Measurements from ENCODE around the gene SHB.

Gene SHB

GRCh38 chr9:37989701-37990100, 79.3 kb downstream of the SHB start:
- no peak overlapping the region for H4K5ac ChIP-seq (ENCODE audit: low read length)

DNA sequence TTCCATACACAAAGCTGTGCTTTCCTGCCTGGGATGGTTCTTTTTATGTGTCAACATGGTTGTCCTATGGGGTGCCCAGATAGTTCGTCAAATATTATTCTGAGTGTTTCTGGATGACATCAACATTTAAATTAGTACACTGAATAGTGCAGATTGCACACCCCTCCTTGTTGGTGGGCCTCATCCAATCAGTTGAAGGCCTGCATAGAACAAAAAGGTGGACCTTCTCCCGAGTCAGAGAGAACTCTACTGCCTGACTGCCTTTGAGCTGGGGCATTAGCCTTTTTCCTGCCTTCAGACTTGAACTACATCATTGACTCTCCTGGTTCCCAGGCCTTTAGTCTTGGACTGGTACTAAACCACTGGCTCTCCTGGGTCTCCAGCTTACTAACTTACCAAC, 80.4 kb downstream of the SHB start:
- peaks cover 1% of the 10 kb centered on the region for H3K36me3 ChIP-seq (ENCODE audit: control insufficient read depth, insufficient read depth, low read length)
- H3K79me1 ChIP-seq (ENCODE audit: low read length): peaks cover 44% of the 10 kb centered on the region
- no peak overlapping the region for H3K4me3 ChIP-seq (ENCODE audit: low read length)
- H3K27me3 ChIP-seq (ENCODE audit: insufficient read depth, low read length, poor library complexity): no peaks in the 10 kb centered on the region
- H2BK120ac ChIP-seq (ENCODE audit: low read depth, low read length): no peak overlapping the region
- no peak for DNase-seq
- H3K27ac ChIP-seq (ENCODE audit: low read depth, low read length): no peak overlapping the region
- no peak overlapping the region for H3K9ac ChIP-seq (ENCODE audit: low read length)
- H2AK5ac ChIP-seq (ENCODE audit: low read length): no peak overlapping the region
- no peak overlapping the region for H4K5ac ChIP-seq (ENCODE audit: low read length)
- H3K4ac ChIP-seq (ENCODE audit: low read depth, low read length): no peak overlapping the region
- H3K4me2 ChIP-seq (ENCODE audit: low read length): no peak overlapping the region
- H2BK15ac ChIP-seq (replicated peaks; ENCODE audit: low read depth): no peak overlapping the region
- H3K23ac ChIP-seq (ENCODE audit: low read length): no peak overlapping the region
- no peaks in the 10 kb centered on the region for H3K4me1 ChIP-seq (ENCODE audit: control insufficient read depth, low read depth, low read length)
- no peak overlapping the region for H3K18ac ChIP-seq (ENCODE audit: low read length)
- no peak overlapping the region for H3K56ac ChIP-seq (ENCODE audit: low read length)
- H4K8ac ChIP-seq (ENCODE audit: low read depth, low read length): no peak overlapping the region
- WGBS (ENCODE audit: extremely low coverage, insufficient coverage, low lambda C conversion rate): no CpG with 5 or more reads among the region's 2 CpGs
- peaks cover 31% of the 10 kb centered on the region for H3K79me2 ChIP-seq (ENCODE audit: control insufficient read depth, insufficient read depth, low read length)
- no peak overlapping the region for H2BK5ac ChIP-seq (ENCODE audit: low read length)

More at GRCh38 chr9:37989701-37990100, 79.3 kb downstream of the SHB start:
- Histone ChIP-seq H2BK15ac (replicated peaks; ENCODE audit: low read depth) (no peak overlapping the region), H3K4me1 (ENCODE audit: control insufficient read depth, low read depth, low read length) (no peaks in the 10 kb centered on the region), H3K9ac (ENCODE audit: low read length) (no peak overlapping the region), H3K79me2 (ENCODE audit: control insufficient read depth, insufficient read depth, low read length) (peaks cover 36% of the 10 kb centered on the region), H2AK5ac (ENCODE audit: low read length) (no peak overlapping the region), H3K79me1 (ENCODE audit: low read length) (peaks cover 40% of the 10 kb centered on the region), H3K18ac (ENCODE audit: low read length) (no peak overlapping the region), H2BK5ac (ENCODE audit: low read length) (no peak overlapping the region), H3K4me3 (ENCODE audit: low read length) (no peak overlapping the region), H3K4ac (ENCODE audit: low read depth, low read length) (no peak overlapping the region), H3K27ac (ENCODE audit: low read depth, low read length) (no peak overlapping the region), H3K4me2 (ENCODE audit: low read length) (no peak overlapping the region), H2BK120ac (ENCODE audit: low read depth, low read length) (no peak overlapping the region), H3K36me3 (ENCODE audit: control insufficient read depth, insufficient read depth, low read length) (peaks cover 1% of the 10 kb centered on the region), H3K56ac (ENCODE audit: low read length) (no peak overlapping the region), H3K23ac (ENCODE audit: low read length) (no peak overlapping the region), H3K27me3 (ENCODE audit: insufficient read depth, low read length, poor library complexity) (no peaks in the 10 kb centered on the region), H4K8ac (ENCODE audit: low read depth, low read length) (no peak overlapping the region)
- WGBS (ENCODE audit: extremely low coverage, insufficient coverage, low lambda C conversion rate): no CpG with 5 or more reads among the region's 5 CpGs
- no peak for DNase-seq

DNA sequence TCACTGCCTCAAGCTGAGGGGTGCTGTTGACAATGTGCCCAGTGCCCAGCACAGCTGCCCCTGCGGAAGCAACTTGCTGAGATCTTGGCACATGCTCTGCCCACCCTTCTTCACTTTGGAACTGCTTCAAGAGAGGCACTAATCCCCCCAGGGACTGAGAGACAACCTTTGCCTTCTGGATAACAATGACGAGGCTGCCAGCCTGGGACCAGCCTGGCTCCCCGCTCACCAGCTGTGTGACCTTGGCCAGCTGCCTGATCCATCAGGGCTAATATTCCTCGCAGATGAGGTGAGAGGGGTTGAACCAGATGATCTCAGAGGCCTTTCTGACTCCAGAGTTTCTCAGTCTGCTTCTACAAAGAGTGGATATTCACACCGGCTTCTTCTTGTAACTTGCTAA, 81.0 kb downstream of the SHB start:
- Histone ChIP-seq H3K79me2 (ENCODE audit: control insufficient read depth, insufficient read depth, low read length) (peaks cover 31% of the 10 kb centered on the region), H3K27me3 (ENCODE audit: insufficient read depth, low read length, poor library complexity) (no peaks in the 10 kb centered on the region), H3K4me1 (ENCODE audit: control insufficient read depth, low read depth, low read length) (no peaks in the 10 kb centered on the region), H3K4me3 (ENCODE audit: low read length) (no peak overlapping the region), H3K18ac (ENCODE audit: low read length) (no peak overlapping the region), H3K4me2 (ENCODE audit: low read length) (no peak overlapping the region), H2BK5ac (ENCODE audit: low read length) (no peak overlapping the region), H3K23ac (ENCODE audit: low read length) (no peak overlapping the region), H2BK15ac (replicated peaks; ENCODE audit: low read depth) (no peak overlapping the region), H3K36me3 (ENCODE audit: control insufficient read depth, insufficient read depth, low read length) (peaks cover 1% of the 10 kb centered on the region), H3K4ac (ENCODE audit: low read depth, low read length) (no peak overlapping the region), H3K79me1 (ENCODE audit: low read length) (peaks cover 48% of the 10 kb centered on the region), H4K5ac (ENCODE audit: low read length) (no peak overlapping the region), H4K8ac (ENCODE audit: low read depth, low read length) (no peak overlapping the region), H3K9ac (ENCODE audit: low read length) (no peak overlapping the region), H2BK120ac (ENCODE audit: low read depth, low read length) (no peak overlapping the region), H3K56ac (ENCODE audit: low read length) (no peak overlapping the region), H3K27ac (ENCODE audit: low read depth, low read length) (no peak overlapping the region), H2AK5ac (ENCODE audit: low read length) (no peak overlapping the region)
- no CpG with 5 or more reads among the region's 5 CpGs for WGBS (ENCODE audit: extremely low coverage, insufficient coverage, low lambda C conversion rate)
- no peak for DNase-seq

- H3K4me2 ChIP-seq (ENCODE audit: low read length): no peak overlapping the region
- no CpG with 5 or more reads among the region's 7 CpGs for WGBS (ENCODE audit: extremely low coverage, insufficient coverage, low lambda C conversion rate)
- no peak overlapping the region for H2AK5ac ChIP-seq (ENCODE audit: low read length)
- no peak overlapping the region for H2BK15ac ChIP-seq (replicated peaks; ENCODE audit: low read depth)
- no peak overlapping the region for H3K23ac ChIP-seq (ENCODE audit: low read length)
- H3K27me3 ChIP-seq (ENCODE audit: insufficient read depth, low read length, poor library complexity): no peaks in the 10 kb centered on the region
- no peak overlapping the region for H2BK120ac ChIP-seq (ENCODE audit: low read depth, low read length)
- H3K4ac ChIP-seq (ENCODE audit: low read depth, low read length): no peak overlapping the region
- no peak overlapping the region for H3K18ac ChIP-seq (ENCODE audit: low read length)
- no peak overlapping the region for H4K5ac ChIP-seq (ENCODE audit: low read length)
- H3K79me2 ChIP-seq (ENCODE audit: control insufficient read depth, insufficient read depth, low read length): peaks cover 26% of the 10 kb centered on the region
- H3K4me3 ChIP-seq (ENCODE audit: low read length): no peak overlapping the region
- peaks cover 46% of the 10 kb centered on the region for H3K79me1 ChIP-seq (ENCODE audit: low read length)
- no peak for DNase-seq
- no peak overlapping the region for H3K9ac ChIP-seq (ENCODE audit: low read length)
- no peak overlapping the region for H2BK5ac ChIP-seq (ENCODE audit: low read length)
- H3K4me1 ChIP-seq (ENCODE audit: control insufficient read depth, low read depth, low read length): no peaks in the 10 kb centered on the region
- H4K8ac ChIP-seq (ENCODE audit: low read depth, low read length): no peak overlapping the region
- peaks cover 1% of the 10 kb centered on the region for H3K36me3 ChIP-seq (ENCODE audit: control insufficient read depth, insufficient read depth, low read length)
- H3K27ac ChIP-seq (ENCODE audit: low read depth, low read length): no peak overlapping the region
- no peak overlapping the region for H3K56ac ChIP-seq (ENCODE audit: low read length)
Measured at GRCh38 chr9:37987467-37987981, 81.5 kb downstream of the SHB start.

GRCh38 chr9:37986771-37987258, 82.2 kb downstream of the SHB start:
- Histone ChIP-seq H2BK5ac (ENCODE audit: low read length) (no peak overlapping the region), H3K27ac (ENCODE audit: low read depth, low read length) (no peak overlapping the region), H3K4me3 (ENCODE audit: low read length) (no peak overlapping the region), H3K4me2 (ENCODE audit: low read length) (no peak overlapping the region), H4K5ac (ENCODE audit: low read length) (no peak overlapping the region), H3K79me2 (ENCODE audit: control insufficient read depth, insufficient read depth, low read length) (peaks cover 23% of the 10 kb centered on the region), H3K4ac (ENCODE audit: low read depth, low read length) (no peak overlapping the region), H3K18ac (ENCODE audit: low read length) (no peak overlapping the region), H3K36me3 (ENCODE audit: control insufficient read depth, insufficient read depth, low read length) (peaks cover 1% of the 10 kb centered on the region), H3K9ac (ENCODE audit: low read length) (no peak overlapping the region), H3K4me1 (ENCODE audit: control insufficient read depth, low read depth, low read length) (no peaks in the 10 kb centered on the region), H3K56ac (ENCODE audit: low read length) (no peak overlapping the region), H2BK15ac (replicated peaks; ENCODE audit: low read depth) (no peak overlapping the region), H2AK5ac (ENCODE audit: low read length) (no peak overlapping the region), H3K79me1 (ENCODE audit: low read length) (peaks cover 44% of the 10 kb centered on the region), H2BK120ac (ENCODE audit: low read depth, low read length) (no peak overlapping the region), H4K8ac (ENCODE audit: low read depth, low read length) (no peak overlapping the region), H3K27me3 (ENCODE audit: insufficient read depth, low read length, poor library complexity) (no peaks in the 10 kb centered on the region), H3K23ac (ENCODE audit: low read length) (no peak overlapping the region)
- DNase-seq: no peak
- WGBS (ENCODE audit: extremely low coverage, insufficient coverage, low lambda C conversion rate): no CpG with 5 or more reads among the region's 15 CpGs

DNA sequence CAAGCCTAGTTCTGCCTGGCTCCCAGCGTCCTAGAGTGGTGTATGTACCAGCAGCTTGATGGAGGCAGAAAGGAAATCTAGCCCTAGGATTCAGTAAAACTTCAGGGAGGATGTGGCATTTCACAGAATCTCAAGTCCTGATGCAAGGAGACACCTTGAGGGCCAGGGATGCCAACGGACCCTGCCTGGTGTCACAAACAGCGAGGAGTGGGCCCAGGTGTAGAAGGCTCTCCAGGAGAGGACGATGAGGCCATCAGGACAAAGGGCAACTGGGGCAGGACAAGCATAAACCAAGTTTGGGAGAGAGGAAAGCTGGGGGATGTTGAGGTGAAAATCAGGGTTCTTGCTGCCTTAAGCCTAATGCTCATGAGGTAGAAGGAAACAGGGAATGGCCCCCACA, 83.0 kb downstream of the SHB start:
- Histone ChIP-seq H3K9ac (ENCODE audit: low read length) (no peak overlapping the region), H3K4ac (ENCODE audit: low read depth, low read length) (no peak overlapping the region), H3K27me3 (ENCODE audit: insufficient read depth, low read length, poor library complexity) (no peaks in the 10 kb centered on the region), H2BK5ac (ENCODE audit: low read length) (no peak overlapping the region), H2BK15ac (replicated peaks; ENCODE audit: low read depth) (no peak overlapping the region), H3K23ac (ENCODE audit: low read length) (no peak overlapping the region), H3K27ac (ENCODE audit: low read depth, low read length) (no peak overlapping the region), H3K4me3 (ENCODE audit: low read length) (no peak overlapping the region), H3K36me3 (ENCODE audit: control insufficient read depth, insufficient read depth, low read length) (no peaks in the 10 kb centered on the region), H3K4me2 (ENCODE audit: low read length) (no peak overlapping the region), H4K5ac (ENCODE audit: low read length) (no peak overlapping the region), H3K18ac (ENCODE audit: low read length) (no peak overlapping the region), H3K79me2 (ENCODE audit: control insufficient read depth, insufficient read depth, low read length) (peaks cover 20% of the 10 kb centered on the region), H2BK120ac (ENCODE audit: low read depth, low read length) (no peak overlapping the region), H2AK5ac (ENCODE audit: low read length) (no peak overlapping the region), H3K4me1 (ENCODE audit: control insufficient read depth, low read depth, low read length) (no peaks in the 10 kb centered on the region), H4K8ac (ENCODE audit: low read depth, low read length) (no peak overlapping the region), H3K56ac (ENCODE audit: low read length) (no peak overlapping the region), H3K79me1 (ENCODE audit: low read length) (peaks cover 41% of the 10 kb centered on the region)
- no CpG with 5 or more reads among the region's 4 CpGs for WGBS (ENCODE audit: extremely low coverage, insufficient coverage, low lambda C conversion rate)
- no peak for DNase-seq

Measured in mesendoderm (in vitro differentiated cells).